ENCODE results near the gene MRLN.

GRCh38 chr10:59687657-59688056, 65.6 kb downstream of the MRLN start:
- no peak for TF ChIP-seq CTCF (IDR thresholded peaks at IDR 0.05)
- no peak for TF ChIP-seq EZH2 (IDR thresholded peaks at IDR 0.05)

All from neural progenitor cell (in vitro differentiated cells).